Endodermal cell (in vitro differentiated cells): ENCODE results near the gene LMO1. TPM values are rescaled to one million over a fixed set of nuclear protein-coding genes. Genes with fewer than 3 reads are reported as not detected.

ENCODE experiments used
- DNase-seq: peaks from one replicate; pipeline ENCODE4 v3.0.0-alpha.2; 2017
- H3K27ac ChIP-seq: 2 replicates; pipeline ENCODE4 v1.5.1; 2013; ENCODE audit warnings: mild to moderate bottlenecking, low read depth, low read length, moderate library complexity
- H3K27me3 ChIP-seq: 2 replicates; pipeline ENCODE4 v1.6.1; 2013; ENCODE audit warnings: mild to moderate bottlenecking, low read length, moderate library complexity; ENCODE audit not compliant: insufficient read depth, control insufficient read depth, poor library complexity, severe bottlenecking
- H3K36me3 ChIP-seq: 2 replicates; pipeline ENCODE4 v1.7.0; 2013; ENCODE audit warnings: mild to moderate bottlenecking, low read length, moderate library complexity; ENCODE audit not compliant: control insufficient read depth, insufficient read depth
- H3K4me1 ChIP-seq: one replicate; pipeline ENCODE4 v1.7.0; 2013; ENCODE audit warnings: low read length; ENCODE audit not compliant: control insufficient read depth, insufficient read depth
- H3K4me3 ChIP-seq: 2 replicates; pipeline ENCODE4 v1.5.1; 2013; ENCODE audit warnings: mild to moderate bottlenecking, low read length, moderate library complexity
- H3K9ac ChIP-seq: 2 replicates; pipeline ENCODE4 v1.6.1; 2013; ENCODE audit warnings: mild to moderate bottlenecking, low read length, moderate library complexity; ENCODE audit not compliant: poor library complexity, severe bottlenecking; ENCODE audit errors: extremely low read depth
- H3K9me3 ChIP-seq: 2 replicates; pipeline ENCODE4 v1.6.1; 2013; ENCODE audit warnings: mild to moderate bottlenecking, low read length, moderate library complexity; ENCODE audit not compliant: control insufficient read depth
- H3K27ac Mint-ChIP-seq: 2 replicates; pipeline ENCODE4 v1.8.0; 2020; ENCODE audit warnings: mixed read lengths
- H3K27me3 Mint-ChIP-seq: 2 replicates; pipeline ENCODE4 v1.8.0; 2021; ENCODE audit warnings: mild to moderate bottlenecking, mixed read lengths; ENCODE audit not compliant: insufficient read depth
- H3K36me3 Mint-ChIP-seq: 2 replicates; pipeline ENCODE4 v1.8.0; 2020; ENCODE audit warnings: low read depth, mixed read lengths
- H3K4me1 Mint-ChIP-seq: 2 replicates; pipeline ENCODE4 v1.8.0; 2020; ENCODE audit warnings: mixed read lengths
- H3K4me3 Mint-ChIP-seq: 2 replicates; pipeline ENCODE4 v1.8.0; 2020; ENCODE audit warnings: mild to moderate bottlenecking, moderate library complexity, mixed read lengths
- H3K9me3 Mint-ChIP-seq: 2 replicates; pipeline ENCODE4 v1.8.0; 2020; ENCODE audit warnings: mild to moderate bottlenecking, mixed read lengths
- WGBS, 2 experiments: methylation state at CpG; one replicate each; pipeline versions ENCODE4 v1.1.5 to v1.1.7; 2013; ENCODE audit warnings: missing lambda C conversion rate in 2 of 2, mixed read lengths in 1 of 2; ENCODE audit not compliant: insufficient coverage in 1 of 2, insufficient read length in 1 of 2; 5-methylcytosine and 5-hydroxymethylcytosine counted together
- total RNA-seq, 2 donors: library from RNA; stranded (reverse); fragmentation: NEBNext Ultra II Directional in 1 of 2; extraction: Animal tissue kit (Norgen Biotek cat#: 25700) in 1 of 2; gene quantifications; 2 replicates in 1 of 2; 3 replicates in 1 of 2; pipeline ENCODE4 v1.2.1, GENCODE V29; 2021
- TF ChIP-seq, protein P1 (sequence below): fragments of 200-600 bp; sonication (generic); conservative IDR thresholded peaks from 2 replicates; pipeline ENCODE4 v1.5.0; 2021; ENCODE audit warnings: antibody characterized with exemption, mild to moderate bottlenecking

LMO1 gene
- total RNA-seq, 2 donors from 2014 or later, result 0.46 TPM; not detected in 1

DNA sequence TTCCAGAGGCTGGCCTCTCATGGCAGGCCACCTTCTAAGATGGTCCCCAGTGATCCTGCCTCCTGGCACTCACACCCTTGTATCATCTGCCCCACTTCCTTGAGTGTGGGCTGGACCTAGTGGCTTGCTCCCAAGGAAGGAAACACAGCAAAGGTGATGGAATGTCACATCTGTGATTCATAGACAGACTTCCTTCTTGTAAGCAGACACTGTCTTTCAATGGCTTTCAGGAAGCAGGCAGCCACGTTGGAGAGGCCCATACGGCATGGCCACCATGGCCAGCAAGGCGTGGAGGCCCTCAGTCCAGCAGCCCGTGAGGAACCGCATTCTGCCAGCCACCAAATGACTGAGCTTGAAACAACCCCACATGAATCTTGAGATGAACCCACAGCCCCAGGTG lies 11.3 kb downstream of the LMO1 start:
- Mint-ChIP-seq H3K27ac (no peak overlapping the region), H3K27me3 (peaks cover 25% of the 10 kb centered on the region), H3K9me3 (no peaks in the 10 kb centered on the region), H3K36me3 (no peaks in the 10 kb centered on the region), H3K4me3 (no peak overlapping the region), H3K4me1 (peaks cover 4% of the 10 kb centered on the region)
- Histone ChIP-seq H3K36me3 (no peaks in the 10 kb centered on the region), H3K27me3 (peaks cover 10% of the 10 kb centered on the region), H3K27ac (no peak overlapping the region), H3K4me3 (no peak overlapping the region), H3K4me1 (peaks cover 2% of the 10 kb centered on the region), H3K9me3 (no peaks in the 10 kb centered on the region), H3K9ac (no peak overlapping the region)
- peak; percentile 35 for DNase-seq
- 73 to 93% methylated on average over 3 to 5 of the region's 5 CpGs for WGBS, 2 experiments
- TF ChIP-seq, protein P1, sequence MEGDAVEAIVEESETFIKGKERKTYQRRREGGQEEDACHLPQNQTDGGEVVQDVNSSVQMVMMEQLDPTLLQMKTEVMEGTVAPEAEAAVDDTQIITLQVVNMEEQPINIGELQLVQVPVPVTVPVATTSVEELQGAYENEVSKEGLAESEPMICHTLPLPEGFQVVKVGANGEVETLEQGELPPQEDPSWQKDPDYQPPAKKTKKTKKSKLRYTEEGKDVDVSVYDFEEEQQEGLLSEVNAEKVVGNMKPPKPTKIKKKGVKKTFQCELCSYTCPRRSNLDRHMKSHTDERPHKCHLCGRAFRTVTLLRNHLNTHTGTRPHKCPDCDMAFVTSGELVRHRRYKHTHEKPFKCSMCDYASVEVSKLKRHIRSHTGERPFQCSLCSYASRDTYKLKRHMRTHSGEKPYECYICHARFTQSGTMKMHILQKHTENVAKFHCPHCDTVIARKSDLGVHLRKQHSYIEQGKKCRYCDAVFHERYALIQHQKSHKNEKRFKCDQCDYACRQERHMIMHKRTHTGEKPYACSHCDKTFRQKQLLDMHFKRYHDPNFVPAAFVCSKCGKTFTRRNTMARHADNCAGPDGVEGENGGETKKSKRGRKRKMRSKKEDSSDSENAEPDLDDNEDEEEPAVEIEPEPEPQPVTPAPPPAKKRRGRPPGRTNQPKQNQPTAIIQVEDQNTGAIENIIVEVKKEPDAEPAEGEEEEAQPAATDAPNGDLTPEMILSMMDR, result no peak

DNA sequence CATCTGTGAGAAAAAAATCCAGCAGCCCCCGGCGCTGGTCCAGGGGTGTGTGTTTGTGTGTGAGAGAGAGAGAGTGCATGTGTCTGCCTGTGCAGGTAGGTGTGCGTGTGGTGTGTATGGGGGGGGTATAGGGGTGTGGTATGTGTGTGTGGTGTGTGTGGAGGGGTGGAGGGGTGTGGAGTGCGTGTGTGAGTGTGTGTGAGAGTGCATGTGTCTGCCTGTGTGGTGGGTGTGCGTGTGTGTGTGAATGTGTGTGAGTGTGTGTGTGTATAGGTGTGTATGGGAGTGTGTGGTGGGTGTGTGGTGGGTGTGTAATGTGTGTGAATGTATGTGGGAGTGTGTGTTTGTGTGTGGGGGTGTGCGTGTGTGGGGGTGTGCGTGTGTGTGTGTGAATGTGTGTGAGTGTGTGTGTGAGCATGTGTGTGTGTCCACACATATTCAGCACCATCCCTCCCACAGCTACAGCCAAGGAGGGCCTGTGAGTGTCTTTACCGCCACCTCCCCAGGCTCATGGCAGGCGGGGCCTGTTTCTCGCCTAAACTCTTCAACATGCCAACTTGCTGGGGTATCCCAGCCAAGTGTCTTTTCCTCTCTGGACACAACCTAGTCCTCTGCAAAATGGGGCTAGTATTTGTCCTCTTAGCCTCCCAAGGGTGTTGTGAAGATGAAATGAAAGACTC lies 11.9 kb downstream of the LMO1 start:
- peaks cover 4% of the 10 kb centered on the region for H3K4me1 Mint-ChIP-seq
- no peak overlapping the region for H3K27ac Mint-ChIP-seq
- DNase-seq, result peak; percentile 24

DNA sequence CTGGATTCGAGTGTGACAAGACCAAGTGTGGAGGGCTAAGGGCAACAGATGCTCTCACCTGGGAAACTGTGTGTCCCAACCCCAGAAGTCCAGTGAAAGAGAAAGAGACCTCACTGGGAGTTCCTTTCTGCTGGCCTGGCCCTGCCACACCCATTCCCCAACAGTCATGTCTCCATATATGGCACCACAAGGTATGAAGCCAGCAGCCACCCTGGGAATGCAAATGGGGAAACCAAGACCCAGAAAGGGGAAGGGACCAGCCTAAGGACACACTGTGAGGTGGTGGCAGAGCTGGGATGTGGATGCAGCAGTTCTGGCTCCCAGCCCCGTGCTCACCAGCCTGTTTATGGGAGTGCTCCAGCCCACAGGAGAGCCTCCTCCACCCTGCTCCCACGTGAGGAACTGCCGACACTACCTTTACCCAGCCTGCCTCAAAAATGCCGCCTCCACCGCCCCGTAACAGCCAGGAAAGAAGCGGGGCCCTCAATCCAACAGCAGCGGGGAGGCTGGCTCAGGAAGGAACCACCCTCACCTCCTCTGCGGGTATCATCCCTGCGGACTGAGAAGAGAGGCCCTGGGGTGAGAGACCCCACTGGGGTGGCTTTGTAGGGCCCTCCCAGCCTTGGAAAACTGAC lies 12.6 kb downstream of the LMO1 start:
- H3K9ac ChIP-seq, result no peak overlapping the region
- no peaks in the 10 kb centered on the region for H3K9me3 ChIP-seq
- H3K4me3 ChIP-seq, result no peak overlapping the region
- TF ChIP-seq, protein P1, result no peak
- 88 to 93% methylated on average over 6 to 11 of the region's 11 CpGs for WGBS, 2 experiments
- Mint-ChIP-seq H3K27me3 (peaks cover 25% of the 10 kb centered on the region), H3K4me3 (no peak overlapping the region), H3K4me1 (peaks cover 4% of the 10 kb centered on the region), H3K36me3 (no peaks in the 10 kb centered on the region), H3K9me3 (no peaks in the 10 kb centered on the region), H3K27ac (no peak overlapping the region)
- no peak for DNase-seq
- H3K27ac ChIP-seq, result no peak overlapping the region
- peaks cover 10% of the 10 kb centered on the region for H3K27me3 ChIP-seq
- H3K4me1 ChIP-seq, result peaks cover 2% of the 10 kb centered on the region
- H3K36me3 ChIP-seq, result no peaks in the 10 kb centered on the region

More for the DNA sequence above, 11.9 kb downstream of the LMO1 start:
- Histone ChIP-seq H3K4me3 (no peak overlapping the region), H3K27ac (no peak overlapping the region), H3K9ac (no peak overlapping the region), H3K27me3 (peaks cover 10% of the 10 kb centered on the region), H3K9me3 (no peaks in the 10 kb centered on the region), H3K4me1 (peaks cover 2% of the 10 kb centered on the region), H3K36me3 (no peaks in the 10 kb centered on the region)
- Mint-ChIP-seq H3K4me3 (no peak overlapping the region), H3K36me3 (no peaks in the 10 kb centered on the region), H3K27me3 (peaks cover 25% of the 10 kb centered on the region), H3K9me3 (no peaks in the 10 kb centered on the region)
- TF ChIP-seq, protein P1, result no peak
- WGBS, 2 experiments, result 93% methylated on average over 6 to 8 of the region's 10 CpGs
